Ovary (tissue), 3 donors: ENCODE data around the gene FHAD1.

Experiments
- POLR2A ChIP-seq: fragments of 450-650 bp; IDR thresholded peaks from one replicate; pipeline ENCODE4 v1.6.1; 2017; ENCODE audit warnings: antibody characterized with exemption, mild to moderate bottlenecking, moderate library complexity
- TF ChIP-seq, protein P1 (sequence below), 3 donors: fragments of 450-650 bp in 2 of 3; fragments of 200-600 bp in 1 of 3; IDR thresholded peaks; one replicate each; pipeline versions ENCODE4 v1.5.1 to v1.8.0; 2016 to 2022; ENCODE audit warnings: antibody characterized with exemption in 3 of 3, mild to moderate bottlenecking in 1 of 3
- donor health status: DM: no; HTN: no; CAD: no.

DNA sequence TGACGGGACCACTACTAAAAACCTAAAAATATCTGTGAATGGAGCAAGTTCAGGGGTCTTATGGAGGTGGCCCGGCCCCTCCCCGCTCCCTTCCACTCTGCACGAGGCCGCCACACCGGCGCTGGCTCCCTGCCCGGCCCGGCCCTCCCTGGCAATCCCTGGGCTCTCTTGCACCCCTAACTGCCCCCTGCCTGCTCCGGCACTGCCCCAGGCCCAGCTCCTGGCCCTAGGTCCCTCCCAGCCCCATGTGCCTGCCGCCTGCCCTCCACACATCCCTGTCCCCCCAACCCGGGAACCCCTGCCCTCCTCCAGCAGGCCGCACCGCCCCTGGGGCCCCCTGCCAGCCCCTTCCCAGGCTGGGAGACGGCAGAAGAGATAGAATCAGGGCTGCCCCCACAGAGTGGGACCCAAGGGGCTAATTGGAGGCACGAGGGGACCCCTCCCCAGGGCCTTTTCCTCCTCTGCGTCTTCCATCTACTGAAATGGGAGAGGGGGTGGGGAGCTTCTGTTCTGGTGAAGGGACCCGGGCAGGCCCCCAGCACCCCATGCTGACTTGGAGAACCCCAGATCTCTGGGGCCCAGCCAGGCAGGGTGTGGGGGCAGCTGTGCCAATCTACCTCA is 181.9 kb downstream of the FHAD1 start:
- TF ChIP-seq, protein P1, sequence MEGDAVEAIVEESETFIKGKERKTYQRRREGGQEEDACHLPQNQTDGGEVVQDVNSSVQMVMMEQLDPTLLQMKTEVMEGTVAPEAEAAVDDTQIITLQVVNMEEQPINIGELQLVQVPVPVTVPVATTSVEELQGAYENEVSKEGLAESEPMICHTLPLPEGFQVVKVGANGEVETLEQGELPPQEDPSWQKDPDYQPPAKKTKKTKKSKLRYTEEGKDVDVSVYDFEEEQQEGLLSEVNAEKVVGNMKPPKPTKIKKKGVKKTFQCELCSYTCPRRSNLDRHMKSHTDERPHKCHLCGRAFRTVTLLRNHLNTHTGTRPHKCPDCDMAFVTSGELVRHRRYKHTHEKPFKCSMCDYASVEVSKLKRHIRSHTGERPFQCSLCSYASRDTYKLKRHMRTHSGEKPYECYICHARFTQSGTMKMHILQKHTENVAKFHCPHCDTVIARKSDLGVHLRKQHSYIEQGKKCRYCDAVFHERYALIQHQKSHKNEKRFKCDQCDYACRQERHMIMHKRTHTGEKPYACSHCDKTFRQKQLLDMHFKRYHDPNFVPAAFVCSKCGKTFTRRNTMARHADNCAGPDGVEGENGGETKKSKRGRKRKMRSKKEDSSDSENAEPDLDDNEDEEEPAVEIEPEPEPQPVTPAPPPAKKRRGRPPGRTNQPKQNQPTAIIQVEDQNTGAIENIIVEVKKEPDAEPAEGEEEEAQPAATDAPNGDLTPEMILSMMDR (IDR thresholded peaks at IDR 0.05), result no peak
- TF ChIP-seq POLR2A, result no peak
